GM13977 (cell line): ENCODE data around the gene UBE2D4.
A peak's percentile ranks its signal among the peaks of the same experiment; 100 is the strongest.
"Not testable (repeated sequence)": the region's sequence is repeated elsewhere in the genome, so short reads cannot be mapped to it uniquely, and the experiment has no call there.

Source experiments
- DNase-seq: peaks from one replicate; pipeline ENCODE4 v3.0.0; 2012; ENCODE audit warnings: low spot score
- CTCF ChIP-seq: IDR thresholded peaks from 2 replicates; pipeline ENCODE4 v1.5.1; 2012; ENCODE audit warnings: mild to moderate bottlenecking, control low read depth; ENCODE audit not compliant: insufficient read depth; ENCODE audit errors: extremely low read depth, missing control alignments
- in situ Hi-C: fragments of 300-500 bp; cut with MboI; formaldehyde crosslinking; loops from one replicate; pipeline ENCODE4 v1.12.0; 2022; ENCODE audit warnings: low sequenced_read_pairs, low pct_unique_long_range_greater_than_20kb, mixed read lengths, inconsistent platforms; ENCODE audit not compliant: unreplicated experiment

Gene UBE2D4

GRCh38 chr7:43985904-43986864, 59.9 kb downstream of the UBE2D4 start:
- DNase-seq, in situ Hi-C loops: not testable (repeated sequence)
- TF ChIP-seq CTCF = peak; percentile 63

- DNase-seq, in situ Hi-C loops: not testable (repeated sequence)
These were observed 61.2 kb downstream of the UBE2D4 start for GRCh38 chr7:43987476-43987875.

- in situ Hi-C loops = not testable (repeated sequence)
These were observed 63.9 kb downstream of the UBE2D4 start for GRCh38 chr7:43990011-43990585.

GRCh38 chr7:43990829-43991228, 64.6 kb downstream of the UBE2D4 start:
- in situ Hi-C loops, DNase-seq: not testable (repeated sequence)

More at GRCh38 chr7:43990011-43990585, 63.9 kb downstream of the UBE2D4 start:
- DNase-seq = not testable (repeated sequence)

GRCh38 chr7:43992896-43993295, 66.7 kb downstream of the UBE2D4 start:
- in situ Hi-C loops, DNase-seq: not testable (repeated sequence)

- DNase-seq, in situ Hi-C loops: not testable (repeated sequence)
These were observed 68.4 kb downstream of the UBE2D4 start for GRCh38 chr7:43994681-43995080.

GRCh38 chr7:43997532-43997931, 71.3 kb downstream of the UBE2D4 start, which contains the start of gene SPDYE1:
Gene SPDYE1 (plus strand): TSS chr7:43997897. CDS start chr7:43999950, 2,053 bp downstream.
- DNase-seq, in situ Hi-C loops: not testable (repeated sequence)
